GM18907 (cell line): ENCODE data around the gene CRYGB.
"Not testable (repeated sequence)": the region's sequence is repeated elsewhere in the genome, so short reads cannot be mapped to it uniquely, and the experiment has no call there.

Experiments
- ATAC-seq: cut with Tn5 transposase; IDR thresholded peaks from one replicate; pipeline ENCODE4 v1.9.1; 2021; ENCODE audit warnings: mild to moderate bottlenecking, moderate library complexity; ENCODE audit not compliant: unreplicated experiment

The CRYGB gene

GRCh38 chr2:208118918-208119317 is 27.0 kb downstream of the CRYGB start:
- ATAC-seq, result no peak

DNA sequence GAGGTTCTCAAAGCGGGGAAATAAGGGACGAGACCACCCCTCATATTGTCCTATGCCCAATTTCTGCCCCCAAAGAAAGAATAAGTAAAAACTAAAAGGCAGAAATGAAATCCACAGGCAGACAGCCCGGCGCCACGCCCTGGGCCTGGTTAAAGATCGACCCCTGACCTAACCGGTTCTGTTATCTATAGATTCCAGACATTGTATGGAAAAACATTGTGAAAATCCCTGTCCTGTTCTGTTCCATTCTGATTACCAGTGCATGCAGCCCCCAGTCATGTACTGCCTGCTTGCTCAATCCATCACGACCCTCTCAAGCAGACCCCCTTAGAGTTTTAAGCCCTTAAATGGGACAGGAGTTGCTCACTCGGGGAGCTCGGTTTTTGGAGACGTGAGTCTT is 28.6 kb downstream of the CRYGB start:
- not testable (repeated sequence) for ATAC-seq

GRCh38 chr2:208112969-208113368 is 33.0 kb downstream of the CRYGB start:
- no peak for ATAC-seq

DNA sequence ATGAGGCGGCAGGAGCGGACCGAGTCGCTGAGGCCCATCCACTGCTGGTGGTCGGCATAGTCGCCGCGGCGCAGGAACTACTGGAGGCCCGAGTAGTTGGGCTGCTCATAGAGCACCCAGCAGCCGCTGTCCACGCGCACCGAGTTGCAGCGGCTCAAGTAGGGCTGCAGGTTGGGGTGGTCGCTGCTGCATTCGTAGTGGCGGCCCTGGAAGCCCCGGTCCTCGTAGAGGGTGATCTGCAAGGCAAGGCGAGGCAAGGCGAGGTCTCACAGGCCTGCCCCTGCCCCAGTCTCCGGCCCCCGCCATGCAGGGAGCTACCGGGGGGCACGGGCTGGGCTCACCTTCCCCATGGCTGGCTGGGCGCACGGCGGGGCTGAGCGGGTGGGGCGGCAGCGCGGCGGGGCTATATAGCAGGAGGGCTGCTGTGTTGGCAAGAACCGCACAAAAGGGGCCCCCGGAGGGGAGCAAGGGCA is 33.6 kb downstream of the CRYGB start:
- not testable (repeated sequence) for ATAC-seq

- ATAC-seq, result no peak
Measured at GRCh38 chr2:208103616-208104015, 42.3 kb downstream of the CRYGB start.

GRCh38 chr2:208101716-208102631 is 44.0 kb downstream of the CRYGB start:
- ATAC-seq, result no peak

DNA sequence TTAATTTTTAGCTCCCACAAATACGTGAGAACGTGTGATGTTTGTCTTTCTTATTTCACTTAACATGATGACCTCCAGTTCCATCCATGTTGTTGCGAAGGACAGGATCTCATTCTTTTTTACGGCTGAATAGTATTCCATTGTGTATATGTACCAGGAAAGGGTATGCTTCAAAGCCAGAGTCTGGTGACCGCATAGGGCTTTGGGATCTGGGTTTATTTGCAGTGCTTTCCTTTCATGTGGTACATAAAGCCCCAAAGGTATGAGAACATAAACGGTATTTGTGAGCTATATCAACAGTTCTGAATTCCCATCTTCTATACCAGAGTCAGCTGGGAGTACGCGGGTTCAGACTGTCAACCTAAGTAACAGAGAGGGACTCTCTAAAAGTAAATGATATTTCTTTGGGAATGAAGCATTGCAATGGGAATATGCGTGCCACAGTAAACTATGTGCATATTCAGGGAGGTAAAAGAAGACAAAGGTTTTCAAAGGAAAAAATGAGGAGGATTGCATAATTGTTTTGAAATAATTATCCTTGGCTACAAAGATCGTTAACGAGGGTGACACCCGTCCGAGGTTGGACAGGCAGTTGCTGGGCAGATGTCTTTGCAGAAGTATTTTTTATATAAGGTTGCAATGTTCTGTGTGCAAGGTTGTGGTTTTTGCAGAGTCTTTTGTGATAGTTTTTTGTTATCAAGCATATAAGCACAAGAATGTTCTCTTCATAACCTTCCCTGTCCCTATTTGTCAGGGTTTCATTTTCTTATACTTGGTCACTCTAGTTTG is 46.1 kb downstream of the CRYGB start:
- no peak for ATAC-seq

DNA sequence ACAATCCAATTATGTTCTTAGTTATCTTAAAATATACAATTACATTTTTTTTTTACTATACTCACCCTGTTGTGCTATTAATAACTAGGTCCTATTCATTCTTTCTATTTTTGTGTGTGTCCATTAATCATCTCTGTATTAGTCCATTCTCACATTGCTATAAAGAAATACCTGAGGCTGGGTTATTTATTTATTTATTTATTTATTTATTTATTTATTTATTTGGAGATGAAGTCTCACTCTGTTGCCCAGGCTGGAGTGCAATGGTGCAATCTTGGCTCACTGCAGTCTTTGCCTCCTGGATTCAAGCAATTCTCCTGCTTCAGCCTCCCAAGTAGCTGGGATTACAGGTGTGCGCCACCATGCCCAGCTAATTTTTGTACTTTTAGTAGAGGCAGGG is 47.3 kb downstream of the CRYGB start:
- ATAC-seq, result not testable (repeated sequence)

GRCh38 chr2:208098267-208098666 is 47.7 kb downstream of the CRYGB start:
- ATAC-seq, result no peak

- ATAC-seq, result no peak
Measured at GRCh38 chr2:208097801-208098200, 48.2 kb downstream of the CRYGB start.

GRCh38 chr2:208097313-208097712 is 48.6 kb downstream of the CRYGB start:
- no peak for ATAC-seq

- no peak for ATAC-seq
Measured at GRCh38 chr2:208096080-208096479, 49.9 kb downstream of the CRYGB start.

- no peak for ATAC-seq
Measured at GRCh38 chr2:208093128-208093527, 52.8 kb downstream of the CRYGB start.
